Measurements from ENCODE around the gene GALNT11. TPM values are rescaled to one million over a fixed set of nuclear protein-coding genes. Genes with fewer than 3 reads are reported as not detected.
"Not testable (repeated sequence)": the region's sequence is repeated elsewhere in the genome, so short reads cannot be mapped to it uniquely, and the experiment has no call there.

GALNT11 gene
- total RNA-seq, 2 donors from 2014 or later, result 32.7 to 35.3 TPM

DNA sequence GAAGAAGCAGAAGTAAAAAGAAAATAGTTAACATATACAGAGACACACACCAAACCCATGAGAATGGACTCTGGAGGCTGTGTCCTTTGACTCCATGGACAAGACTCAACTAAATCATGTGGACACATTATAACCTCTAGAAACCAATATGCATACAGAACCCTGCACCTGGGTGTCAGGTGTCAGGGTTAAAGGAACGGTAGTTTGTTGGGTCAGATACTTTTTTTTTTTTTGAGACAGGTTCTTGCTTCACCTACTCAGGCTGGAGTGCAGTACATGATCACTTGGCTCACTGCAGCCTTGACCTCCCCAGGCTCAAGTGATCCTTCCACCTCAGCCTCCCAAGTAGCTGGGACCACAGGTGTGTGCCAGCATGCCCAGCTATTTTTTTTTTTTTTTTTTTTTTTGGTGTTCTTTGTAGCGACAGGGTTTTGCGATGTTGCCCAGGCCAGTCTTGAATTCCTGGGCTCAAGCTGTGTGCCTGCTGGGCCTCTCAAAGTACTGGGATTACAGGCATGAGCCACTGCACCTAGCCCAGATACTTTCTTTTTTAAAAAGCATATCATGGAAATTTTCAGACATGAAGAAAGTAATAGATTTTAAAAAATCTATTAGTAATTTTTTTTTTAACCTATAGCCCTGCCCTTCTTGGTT lies 31.3 kb downstream of the GALNT11 start:
- Mint-ChIP-seq H3K4me3 (no peak overlapping the region), H3K27me3 (ENCODE audit: insufficient read depth) (no peaks in the 10 kb centered on the region), H3K9me3 (peaks cover 4% of the 10 kb centered on the region), H3K27ac (no peak overlapping the region), H3K36me3 (ENCODE audit: low read depth) (peaks cover 12% of the 10 kb centered on the region), H3K4me1 (peaks cover 9% of the 10 kb centered on the region)
- Histone ChIP-seq H3K27ac (ENCODE audit: low read depth, low read length) (no peak overlapping the region), H3K27me3 (ENCODE audit: control insufficient read depth, insufficient read depth, low read length, poor library complexity, severe bottlenecking) (no peaks in the 10 kb centered on the region), H3K36me3 (ENCODE audit: control insufficient read depth, insufficient read depth, low read length) (peaks cover 3% of the 10 kb centered on the region), H3K9me3 (ENCODE audit: control insufficient read depth, low read length) (no peaks in the 10 kb centered on the region), H3K4me1 (ENCODE audit: control insufficient read depth, insufficient read depth, low read length) (no peaks in the 10 kb centered on the region), H3K4me3 (ENCODE audit: low read length) (no peak overlapping the region), H3K9ac (ENCODE audit: extremely low read depth, low read length, poor library complexity, severe bottlenecking) (no peak overlapping the region)
- DNase-seq, result peak; percentile 50
- WGBS, 2 experiments (ENCODE audit: insufficient coverage in 1 of 2, insufficient read length in 1 of 2), result 81% methylated on average over 3 of the region's 3 CpGs; no CpG with 5 or more reads in 1 of the 2 experiments
- TF ChIP-seq, protein P1, sequence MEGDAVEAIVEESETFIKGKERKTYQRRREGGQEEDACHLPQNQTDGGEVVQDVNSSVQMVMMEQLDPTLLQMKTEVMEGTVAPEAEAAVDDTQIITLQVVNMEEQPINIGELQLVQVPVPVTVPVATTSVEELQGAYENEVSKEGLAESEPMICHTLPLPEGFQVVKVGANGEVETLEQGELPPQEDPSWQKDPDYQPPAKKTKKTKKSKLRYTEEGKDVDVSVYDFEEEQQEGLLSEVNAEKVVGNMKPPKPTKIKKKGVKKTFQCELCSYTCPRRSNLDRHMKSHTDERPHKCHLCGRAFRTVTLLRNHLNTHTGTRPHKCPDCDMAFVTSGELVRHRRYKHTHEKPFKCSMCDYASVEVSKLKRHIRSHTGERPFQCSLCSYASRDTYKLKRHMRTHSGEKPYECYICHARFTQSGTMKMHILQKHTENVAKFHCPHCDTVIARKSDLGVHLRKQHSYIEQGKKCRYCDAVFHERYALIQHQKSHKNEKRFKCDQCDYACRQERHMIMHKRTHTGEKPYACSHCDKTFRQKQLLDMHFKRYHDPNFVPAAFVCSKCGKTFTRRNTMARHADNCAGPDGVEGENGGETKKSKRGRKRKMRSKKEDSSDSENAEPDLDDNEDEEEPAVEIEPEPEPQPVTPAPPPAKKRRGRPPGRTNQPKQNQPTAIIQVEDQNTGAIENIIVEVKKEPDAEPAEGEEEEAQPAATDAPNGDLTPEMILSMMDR (conservative IDR thresholded peaks at IDR 0.05), result no peak

DNA sequence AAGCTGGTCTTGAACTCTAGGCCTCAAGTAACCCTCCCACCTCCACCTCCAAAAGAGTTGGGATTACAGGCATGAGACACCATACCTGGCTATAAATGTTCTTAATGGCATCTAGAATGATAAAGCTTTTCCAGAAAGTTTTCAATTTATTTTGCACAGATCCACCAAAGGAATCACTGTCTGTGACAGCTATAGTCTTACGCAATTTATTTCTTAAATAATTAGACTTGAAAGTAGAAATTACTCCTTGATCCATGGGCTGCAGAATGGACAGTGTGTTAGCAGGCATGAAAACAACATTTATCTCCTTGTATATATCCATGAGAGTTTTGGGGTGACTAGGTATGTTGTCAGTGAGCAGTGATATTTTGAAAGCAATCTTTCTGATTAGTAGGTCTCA lies 33.8 kb downstream of the GALNT11 start:
- Histone ChIP-seq H3K36me3 (ENCODE audit: control insufficient read depth, insufficient read depth, low read length) (peaks cover 3% of the 10 kb centered on the region), H3K9ac (ENCODE audit: extremely low read depth, low read length, poor library complexity, severe bottlenecking) (no peak overlapping the region), H3K27me3 (ENCODE audit: control insufficient read depth, insufficient read depth, low read length, poor library complexity, severe bottlenecking) (no peaks in the 10 kb centered on the region), H3K27ac (ENCODE audit: low read depth, low read length) (no peak overlapping the region), H3K9me3 (ENCODE audit: control insufficient read depth, low read length) (no peaks in the 10 kb centered on the region), H3K4me3 (ENCODE audit: low read length) (no peak overlapping the region), H3K4me1 (ENCODE audit: control insufficient read depth, insufficient read depth, low read length) (no peaks in the 10 kb centered on the region)
- Mint-ChIP-seq H3K4me3 (no peak overlapping the region), H3K27ac (no peak overlapping the region), H3K27me3 (ENCODE audit: insufficient read depth) (no peaks in the 10 kb centered on the region), H3K4me1 (no peaks in the 10 kb centered on the region), H3K9me3 (peaks cover 24% of the 10 kb centered on the region), H3K36me3 (ENCODE audit: low read depth) (peaks cover 23% of the 10 kb centered on the region)
- TF ChIP-seq, protein P1 (conservative IDR thresholded peaks at IDR 0.05), result no peak
- WGBS, 2 experiments (ENCODE audit: insufficient coverage in 1 of 2, insufficient read length in 1 of 2), result 89% methylated on average over 1 of the region's 1 CpG; no CpG with 5 or more reads in 1 of the 2 experiments
- no peak for DNase-seq

DNA sequence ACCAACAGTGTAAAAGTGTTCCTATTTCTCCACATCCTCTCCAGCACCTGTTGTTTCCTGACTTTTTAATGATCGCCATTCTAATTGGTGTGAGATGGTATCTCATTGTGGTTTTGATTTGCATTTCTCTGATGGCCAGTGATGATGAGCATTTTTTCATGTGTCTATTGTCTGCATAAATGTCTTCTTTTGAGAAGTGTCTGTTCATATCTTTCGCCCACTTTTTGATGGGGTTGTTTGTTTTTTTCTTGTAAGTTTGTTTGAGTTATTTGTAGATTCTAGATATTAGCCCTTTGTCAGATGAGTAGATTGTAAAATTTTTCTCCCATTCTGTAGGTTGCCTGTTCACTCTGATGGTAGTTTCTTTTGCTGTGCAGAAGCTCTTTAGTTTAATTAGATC lies 35.6 kb downstream of the GALNT11 start:
- H3K9me3 ChIP-seq (ENCODE audit: control insufficient read depth, low read length); H3K4me1 Mint-ChIP-seq; H3K9ac ChIP-seq (ENCODE audit: extremely low read depth, low read length, poor library complexity, severe bottlenecking); H3K4me3 Mint-ChIP-seq; H3K27me3 Mint-ChIP-seq (ENCODE audit: insufficient read depth); H3K36me3 ChIP-seq (ENCODE audit: control insufficient read depth, insufficient read depth, low read length); H3K27ac ChIP-seq (ENCODE audit: low read depth, low read length); H3K4me3 ChIP-seq (ENCODE audit: low read length); H3K27me3 ChIP-seq (ENCODE audit: control insufficient read depth, insufficient read depth, low read length, poor library complexity, severe bottlenecking); H3K27ac Mint-ChIP-seq; H3K4me1 ChIP-seq (ENCODE audit: control insufficient read depth, insufficient read depth, low read length); DNase-seq: not testable (repeated sequence)
- peaks cover 41% of the 10 kb centered on the region for H3K9me3 Mint-ChIP-seq
- 100% methylated on average over 1 of the region's 2 CpGs; no CpG with 5 or more reads in 1 of the 2 experiments for WGBS, 2 experiments (ENCODE audit: insufficient coverage in 1 of 2, insufficient read length in 1 of 2)
- H3K36me3 Mint-ChIP-seq (ENCODE audit: low read depth), result peaks cover 35% of the 10 kb centered on the region

- H3K4me3 Mint-ChIP-seq, result not testable (repeated sequence)
- H3K9me3 Mint-ChIP-seq, result peaks cover 62% of the 10 kb centered on the region
- 100% methylated on average over 3 of the region's 3 CpGs; no CpG with 5 or more reads in 1 of the 2 experiments for WGBS, 2 experiments (ENCODE audit: insufficient coverage in 1 of 2, insufficient read length in 1 of 2)
Measured at GRCh38 chr7:152063192-152063591, 37.7 kb downstream of the GALNT11 start.

GRCh38 chr7:152063821-152064220 lies 38.3 kb downstream of the GALNT11 start:
- peaks cover 65% of the 10 kb centered on the region for H3K9me3 Mint-ChIP-seq
- H3K4me3 Mint-ChIP-seq; DNase-seq; H3K27ac ChIP-seq (ENCODE audit: low read depth, low read length); H3K36me3 ChIP-seq (ENCODE audit: control insufficient read depth, insufficient read depth, low read length); H3K27ac Mint-ChIP-seq; H3K4me1 ChIP-seq (ENCODE audit: control insufficient read depth, insufficient read depth, low read length); H3K9ac ChIP-seq (ENCODE audit: extremely low read depth, low read length, poor library complexity, severe bottlenecking); H3K4me1 Mint-ChIP-seq; H3K4me3 ChIP-seq (ENCODE audit: low read length); H3K27me3 Mint-ChIP-seq (ENCODE audit: insufficient read depth); H3K27me3 ChIP-seq (ENCODE audit: control insufficient read depth, insufficient read depth, low read length, poor library complexity, severe bottlenecking): not testable (repeated sequence)
- 67 to 96% methylated on average over 1 to 3 of the region's 3 CpGs for WGBS, 2 experiments (ENCODE audit: insufficient coverage in 1 of 2, insufficient read length in 1 of 2)
- H3K9me3 ChIP-seq (ENCODE audit: control insufficient read depth, low read length), result peaks cover 31% of the 10 kb centered on the region
- H3K36me3 Mint-ChIP-seq (ENCODE audit: low read depth), result peaks cover 55% of the 10 kb centered on the region

More at GRCh38 chr7:152063192-152063591, 37.7 kb downstream of the GALNT11 start:
- H3K9me3 ChIP-seq (ENCODE audit: control insufficient read depth, low read length), result peaks cover 31% of the 10 kb centered on the region
- not testable (repeated sequence) for H3K27ac Mint-ChIP-seq; H3K27me3 ChIP-seq (ENCODE audit: control insufficient read depth, insufficient read depth, low read length, poor library complexity, severe bottlenecking); H3K36me3 ChIP-seq (ENCODE audit: control insufficient read depth, insufficient read depth, low read length); H3K4me1 Mint-ChIP-seq; H3K4me3 ChIP-seq (ENCODE audit: low read length); H3K4me1 ChIP-seq (ENCODE audit: control insufficient read depth, insufficient read depth, low read length); H3K9ac ChIP-seq (ENCODE audit: extremely low read depth, low read length, poor library complexity, severe bottlenecking); H3K27me3 Mint-ChIP-seq (ENCODE audit: insufficient read depth); H3K27ac ChIP-seq (ENCODE audit: low read depth, low read length); DNase-seq
- H3K36me3 Mint-ChIP-seq (ENCODE audit: low read depth), result peaks cover 56% of the 10 kb centered on the region
